H1 (cell line): Measurements from ENCODE around the gene MS4A15. TPM values are rescaled to one million over a fixed set of nuclear protein-coding genes. Genes with fewer than 3 reads are reported as not detected.

Experiments used
- BCL11A ChIP-seq, 2 experiments: IDR thresholded peaks; one replicate each; pipeline ENCODE4 v1.6.1; 2011; ENCODE audit warnings: low read depth in 2 of 2, low read length in 2 of 2, mild to moderate bottlenecking in 2 of 2
- CREB1 ChIP-seq: IDR thresholded peaks from 2 replicates; pipeline ENCODE4 v1.6.1; 2012; ENCODE audit warnings: inconsistent platforms
- E2F6 ChIP-seq: IDR thresholded peaks from 2 replicates; pipeline ENCODE4 v1.6.1; 2012; ENCODE audit warnings: inconsistent platforms
- HDAC2 ChIP-seq, 2 experiments: fragments of 300-600 bp in 1 of 2; sonication (generic) in 1 of 2; IDR thresholded peaks; 2 replicates each; pipeline ENCODE4 v1.6.1; 2011 to 2012; ENCODE audit warnings: low read depth in 2 of 2, low read length in 2 of 2, mild to moderate bottlenecking in 2 of 2, moderate library complexity in 2 of 2, borderline replicate concordance in 1 of 2, inconsistent platforms in 1 of 2
- polyA plus RNA-seq, 7 experiments: library from polyadenylated mRNA; depleted of rRNA in 3 of 7; stranded (reverse) in 5 of 7; unstranded in 2 of 7; fragments of >200 nt in 5 of 7; fragments of 200-250 nt in 2 of 7; gene quantifications; 1 replicate in 5 of 7; 2 replicates in 1 of 7; 4 replicates in 1 of 7; pipeline versions ENCODE4 v1.2.1 to v1.2.3, GENCODE V29; 2011 to 2013; ENCODE audit warnings: missing spikeins in 2 of 7, mixed read lengths in 2 of 7
- total RNA-seq: library from RNA; stranded (reverse); fragmentation: NEBNext Ultra II Directional; extraction: Animal tissue kit (Norgen Biotek cat#: 25700); gene quantifications from 2 replicates; pipeline ENCODE4 v1.2.1, GENCODE V29; 2021

The MS4A15 gene
- total and polyA plus RNA-seq, 2 of the 8 experiments (the other 6 are each of a cell fraction or from before 2014, with no cell fraction given): 0.15 to 0.17 TPM

- TF ChIP-seq HDAC2 (IDR thresholded peaks at IDR 0.05; ENCODE audit: borderline replicate concordance in 1 of 2, low read depth in 2 of 2, low read length in 2 of 2) (no peak), CREB1 (no peak), E2F6 (no peak), BCL11A (IDR thresholded peaks at IDR 0.05; ENCODE audit: low read depth in 2 of 2, low read length in 2 of 2) (no peak)
Measured at GRCh38 chr11:60724420-60724819, 32.2 kb upstream of the MS4A15 start, which contains the start of gene MS4A18 (continued).
